ENCODE results near the gene C1orf174. TPM values are rescaled to one million over a fixed set of nuclear protein-coding genes. Genes with fewer than 3 reads are reported as not detected.

The C1orf174 gene
- total and polyA plus RNA-seq, 2 of the 13 experiments (the other 11 are each of a cell fraction or from before 2014, with no cell fraction given), result 21.6 to 31.4 TPM

DNA sequence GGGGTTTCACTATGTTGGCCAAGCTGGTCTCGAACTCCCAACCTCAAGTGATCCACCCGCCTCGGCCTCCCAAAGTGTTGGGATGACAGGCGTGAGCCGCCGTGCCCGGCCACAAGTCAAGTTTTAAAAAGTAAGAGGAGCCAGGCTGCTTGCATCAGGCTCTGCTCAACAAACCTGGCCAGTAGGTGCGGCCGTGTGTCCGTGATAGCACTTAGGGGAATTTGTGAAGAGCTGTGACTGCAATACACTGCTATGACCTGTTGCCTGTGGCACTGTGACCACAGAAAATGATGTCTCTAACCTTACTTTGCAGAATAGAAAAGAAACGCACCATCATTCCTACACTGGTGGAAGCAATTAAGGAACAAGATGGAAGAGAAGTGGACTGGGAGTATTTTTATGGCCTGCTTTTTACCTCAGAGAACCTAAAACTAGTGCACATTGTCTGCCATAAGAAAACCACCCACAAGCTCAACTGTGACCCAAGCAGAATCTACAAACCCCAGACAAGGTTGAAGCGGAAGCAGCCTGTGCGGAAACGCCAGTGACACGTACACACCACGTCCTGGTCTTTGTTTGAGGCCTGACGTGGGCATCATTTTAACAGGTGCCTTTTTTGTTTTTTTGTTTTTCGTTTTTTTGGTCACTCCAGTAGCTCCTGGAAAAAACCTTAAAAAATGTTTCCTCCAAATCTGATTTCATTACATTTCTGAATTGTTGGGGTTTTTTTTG lies 16.7 kb downstream of the C1orf174 start:
- Histone ChIP-seq H3K79me2 (ENCODE audit: insufficient read depth, low read length) (no peaks in the 10 kb centered on the region), H4K20me1 (ENCODE audit: insufficient read depth, low read length) (no peaks in the 10 kb centered on the region), H3K9me3 (ENCODE audit: low read length) (peaks cover 15% of the 10 kb centered on the region), H3K9ac (ENCODE audit: insufficient read depth, low read depth, low read length) (no peak overlapping the region), H3K36me3 (replicated peaks in 1 of 2; ENCODE audit: control insufficient read depth in 1 of 2, insufficient read depth in 2 of 2, low read length in 2 of 2) (peaks cover 15 to 38% of the 10 kb centered on the region in 2 experiments; a peak in 4 of 5 replicates), H3K27me3 (ENCODE audit: control insufficient read depth in 1 of 2, insufficient read depth in 2 of 2, low read length in 2 of 2) (no peaks in the 10 kb centered on the region), H3K4me2 (ENCODE audit: low read depth, low read length) (no peak overlapping the region), H3K4me3 (replicated peaks in 1 of 3; ENCODE audit: insufficient read depth in 1 of 3, low read depth in 2 of 3, low read length in 3 of 3) (no peak overlapping the region), H2AFZ (ENCODE audit: low read length) (no peak overlapping the region), H3K27ac (ENCODE audit: extremely low read length, insufficient read depth, low read length) (no peak overlapping the region), H3K4me1 (ENCODE audit: insufficient read depth, low read length) (0 out of 2 replicates have a peak, but pooled peaks cover 6% of the 10 kb centered on the region)
- TF ChIP-seq SKI (IDR thresholded peaks at IDR 0.05; ENCODE audit: partially characterized antibody), result no peak
- ATAC-seq (no peak), DNase-seq (ENCODE audit: low spot score) (no peak), FAIRE-seq (no peak)
- POLR2A ChIA-PET, result no interaction called here
- CTCF ChIA-PET (ENCODE audit: low intra/inter-chr PET ratio, low total read pairs), result no interaction called here
- BruUV-seq (replicated peaks), result no TSS peak
- in situ Hi-C loops (cut with HindIII; ENCODE audit: extremely low pct_ligation_motif_present, low pct_unique_long_range_greater_than_20kb) (no loop called here), intact Hi-C loops (cut with micrococcal nuclease; ENCODE audit: unreplicated experiment) (no loop called here)
- WGBS (ENCODE audit: low lambda C conversion rate), result 98% methylated on average over 18 of the region's 18 CpGs

DNA sequence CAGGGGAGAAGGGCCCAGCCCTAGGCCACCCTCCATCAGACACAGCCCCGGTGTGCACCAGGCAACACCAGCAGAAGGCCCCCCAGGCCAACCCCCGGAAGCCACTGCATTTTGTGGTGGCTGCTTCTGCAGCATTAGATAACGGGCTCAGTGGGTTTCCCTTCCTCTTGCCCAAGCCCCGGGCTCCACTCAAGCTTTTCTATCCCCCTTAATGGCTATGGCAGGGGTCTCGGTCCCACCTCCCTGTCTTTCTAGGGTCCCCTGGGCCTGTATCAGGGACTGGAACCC lies 18.9 kb downstream of the C1orf174 start:
- H3K36me3 ChIP-seq (replicated peaks in 1 of 2; ENCODE audit: control insufficient read depth in 1 of 2, insufficient read depth in 2 of 2, low read length in 2 of 2), result peaks cover 8 to 26% of the 10 kb centered on the region in 2 experiments; a peak in 4 of 5 replicates
- no TSS peak for BruUV-seq (replicated peaks)
- no peak overlapping the region for H3K9ac ChIP-seq (ENCODE audit: insufficient read depth, low read depth, low read length)
- H2AFZ ChIP-seq (ENCODE audit: low read length), result no peak overlapping the region
- no peak for FAIRE-seq
- H3K4me1 ChIP-seq (ENCODE audit: insufficient read depth, low read length), result 0 out of 2 replicates have a peak, but pooled peaks cover 6% of the 10 kb centered on the region
- H3K9me3 ChIP-seq (ENCODE audit: low read length), result peaks cover 16% of the 10 kb centered on the region
- no peak overlapping the region for H3K27ac ChIP-seq (ENCODE audit: extremely low read length, insufficient read depth, low read length)
- H3K4me3 ChIP-seq (replicated peaks in 1 of 3; ENCODE audit: insufficient read depth in 1 of 3, low read depth in 2 of 3, low read length in 3 of 3), result no peak overlapping the region
- H3K27me3 ChIP-seq (ENCODE audit: control insufficient read depth in 1 of 2, insufficient read depth in 2 of 2, low read length in 2 of 2), result no peaks in the 10 kb centered on the region
- no peaks in the 10 kb centered on the region for H4K20me1 ChIP-seq (ENCODE audit: insufficient read depth, low read length)
- DNase-seq (ENCODE audit: low spot score), result no peak
- H3K79me2 ChIP-seq (ENCODE audit: insufficient read depth, low read length), result no peaks in the 10 kb centered on the region
- POLR2A ChIA-PET, result no interaction called here
- WGBS (ENCODE audit: low lambda C conversion rate), result 96% methylated on average over 5 of the region's 5 CpGs
- no peak for TF ChIP-seq ISL2 (CRISPR knock-in tag; IDR thresholded peaks at IDR 0.05)
- no peak for TF ChIP-seq SNAPC4 (CRISPR knock-in tag; IDR thresholded peaks at IDR 0.05)
- TF ChIP-seq ZNF569 (CRISPR knock-in tag; IDR thresholded peaks at IDR 0.05; ENCODE audit: borderline replicate concordance), result no peak
- TF ChIP-seq YEATS4 (CRISPR knock-in tag; IDR thresholded peaks at IDR 0.05; ENCODE audit: borderline replicate concordance), result no peak
- no peak for TF ChIP-seq SMC3 (IDR thresholded peaks at IDR 0.05; ENCODE audit: low read length)
- no peak for TF ChIP-seq ZNF589 (CRISPR knock-in tag; conservative IDR thresholded peaks at IDR 0.05)
- TF ChIP-seq ZNF33A (CRISPR knock-in tag; IDR thresholded peaks at IDR 0.05; ENCODE audit: borderline replicate concordance), result no peak
- no peak for TF ChIP-seq ZBTB3 (CRISPR knock-in tag; IDR thresholded peaks at IDR 0.05; ENCODE audit: borderline replicate concordance, low read depth)
- TF ChIP-seq ARNT2 (CRISPR knock-in tag; IDR thresholded peaks at IDR 0.05; ENCODE audit: low read depth), result no peak
- no peak overlapping the region for H3K4me2 ChIP-seq (ENCODE audit: low read depth, low read length)
- in situ Hi-C loops (cut with HindIII; ENCODE audit: extremely low pct_ligation_motif_present, low pct_unique_long_range_greater_than_20kb) (no loop called here), intact Hi-C loops (cut with micrococcal nuclease; ENCODE audit: unreplicated experiment) (no loop called here)
- no peak for ATAC-seq
- CTCF ChIA-PET (ENCODE audit: low intra/inter-chr PET ratio, low total read pairs), result no interaction called here
